KMS-11 (cell line): ENCODE measurements around the gene ARHGAP22.

ENCODE experiments used
- H2AFZ ChIP-seq: fragments of 200-600 bp; sonication (generic); 2 replicates; pipeline ENCODE4 v1.6.1; 2016; ENCODE audit warnings: antibody characterized with exemption, mixed run types, low read depth
- H3K27ac ChIP-seq: fragments of 200-600 bp; sonication (generic); 2 replicates; pipeline ENCODE4 v1.6.1; 2016; ENCODE audit warnings: mild to moderate bottlenecking, mixed run types
- H3K27me3 ChIP-seq: fragments of 200-600 bp; sonication (generic); 2 replicates; pipeline ENCODE4 v1.6.1; 2017; ENCODE audit warnings: mild to moderate bottlenecking, low read depth, mixed run types, moderate library complexity; ENCODE audit not compliant: insufficient read depth
- H3K36me3 ChIP-seq: fragments of 200-600 bp; sonication (generic); 2 replicates; pipeline ENCODE4 v1.6.1; 2017; ENCODE audit warnings: mild to moderate bottlenecking, mixed run types; ENCODE audit not compliant: insufficient read depth
- H3K4me1 ChIP-seq: fragments of 200-600 bp; sonication (generic); 2 replicates; pipeline ENCODE4 v1.6.1; 2016; ENCODE audit warnings: mild to moderate bottlenecking, low read depth, mixed run types; ENCODE audit not compliant: poor library complexity, severe bottlenecking
- H3K4me2 ChIP-seq: fragments of 200-600 bp; sonication (generic); 2 replicates; pipeline ENCODE4 v1.7.0; 2016; ENCODE audit warnings: mild to moderate bottlenecking, mixed run types
- H3K4me3 ChIP-seq: fragments of 200-600 bp; sonication (generic); IDR thresholded peaks from 2 replicates; pipeline ENCODE4 v1.6.1; 2017; ENCODE audit warnings: low read depth, low read length, mixed read lengths; ENCODE audit not compliant: insufficient read depth
- H3K79me2 ChIP-seq: fragments of 200-600 bp; sonication (generic); 2 replicates; pipeline ENCODE4 v1.6.1; 2016; ENCODE audit warnings: low read depth, mixed run types; ENCODE audit not compliant: insufficient read depth
- H3K9ac ChIP-seq: fragments of 200-600 bp; sonication (generic); 2 replicates; pipeline ENCODE4 v1.6.1; 2016; ENCODE audit warnings: mild to moderate bottlenecking, mixed run types
- H4K20me1 ChIP-seq: fragments of 200-600 bp; sonication (generic); 2 replicates; pipeline ENCODE4 v1.6.1; 2016; ENCODE audit warnings: mild to moderate bottlenecking, mixed run types; ENCODE audit not compliant: insufficient read depth
- TF ChIP-seq, protein P1 (sequence below): fragments of 200-600 bp; sonication (generic); conservative IDR thresholded peaks from 2 replicates; pipeline ENCODE4 v1.6.1; 2017; ENCODE audit warnings: low read depth, mild to moderate bottlenecking, antibody characterized with exemption, low read length, moderate library complexity, mixed read lengths

Gene ARHGAP22

DNA sequence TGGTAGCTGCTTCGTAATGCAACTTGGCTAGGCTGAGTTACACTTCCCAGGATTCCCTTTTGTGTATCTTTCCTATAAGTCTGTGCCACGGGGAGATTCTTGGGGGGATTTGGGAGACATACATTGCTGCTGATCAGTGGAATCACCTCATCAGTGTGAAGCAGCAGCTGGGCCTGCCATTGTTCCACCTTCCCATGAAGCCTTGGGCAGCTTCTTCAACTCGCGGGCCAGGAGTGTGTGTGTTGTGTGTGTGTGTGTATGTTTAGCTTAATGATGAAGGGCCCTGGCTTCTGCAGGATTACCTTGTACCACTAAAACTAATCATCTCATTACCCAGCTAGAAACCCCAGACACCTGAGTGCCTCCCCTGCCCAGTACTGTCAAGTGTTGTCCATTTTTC is 33.3 kb upstream of the ARHGAP22 start:
- TF ChIP-seq, protein P1, sequence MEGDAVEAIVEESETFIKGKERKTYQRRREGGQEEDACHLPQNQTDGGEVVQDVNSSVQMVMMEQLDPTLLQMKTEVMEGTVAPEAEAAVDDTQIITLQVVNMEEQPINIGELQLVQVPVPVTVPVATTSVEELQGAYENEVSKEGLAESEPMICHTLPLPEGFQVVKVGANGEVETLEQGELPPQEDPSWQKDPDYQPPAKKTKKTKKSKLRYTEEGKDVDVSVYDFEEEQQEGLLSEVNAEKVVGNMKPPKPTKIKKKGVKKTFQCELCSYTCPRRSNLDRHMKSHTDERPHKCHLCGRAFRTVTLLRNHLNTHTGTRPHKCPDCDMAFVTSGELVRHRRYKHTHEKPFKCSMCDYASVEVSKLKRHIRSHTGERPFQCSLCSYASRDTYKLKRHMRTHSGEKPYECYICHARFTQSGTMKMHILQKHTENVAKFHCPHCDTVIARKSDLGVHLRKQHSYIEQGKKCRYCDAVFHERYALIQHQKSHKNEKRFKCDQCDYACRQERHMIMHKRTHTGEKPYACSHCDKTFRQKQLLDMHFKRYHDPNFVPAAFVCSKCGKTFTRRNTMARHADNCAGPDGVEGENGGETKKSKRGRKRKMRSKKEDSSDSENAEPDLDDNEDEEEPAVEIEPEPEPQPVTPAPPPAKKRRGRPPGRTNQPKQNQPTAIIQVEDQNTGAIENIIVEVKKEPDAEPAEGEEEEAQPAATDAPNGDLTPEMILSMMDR = no peak
- no peak overlapping the region for H3K4me2 ChIP-seq
- no peaks in the 10 kb centered on the region for H4K20me1 ChIP-seq
- no peak overlapping the region for H3K9ac ChIP-seq
- H3K4me1 ChIP-seq = peaks cover 31% of the 10 kb centered on the region
- H3K36me3 ChIP-seq = no peaks in the 10 kb centered on the region
- no peaks in the 10 kb centered on the region for H3K27me3 ChIP-seq
- H3K79me2 ChIP-seq = no peaks in the 10 kb centered on the region
- no peak overlapping the region for H3K27ac ChIP-seq
- no peak overlapping the region for H3K4me3 ChIP-seq
- no peak overlapping the region for H2AFZ ChIP-seq

DNA sequence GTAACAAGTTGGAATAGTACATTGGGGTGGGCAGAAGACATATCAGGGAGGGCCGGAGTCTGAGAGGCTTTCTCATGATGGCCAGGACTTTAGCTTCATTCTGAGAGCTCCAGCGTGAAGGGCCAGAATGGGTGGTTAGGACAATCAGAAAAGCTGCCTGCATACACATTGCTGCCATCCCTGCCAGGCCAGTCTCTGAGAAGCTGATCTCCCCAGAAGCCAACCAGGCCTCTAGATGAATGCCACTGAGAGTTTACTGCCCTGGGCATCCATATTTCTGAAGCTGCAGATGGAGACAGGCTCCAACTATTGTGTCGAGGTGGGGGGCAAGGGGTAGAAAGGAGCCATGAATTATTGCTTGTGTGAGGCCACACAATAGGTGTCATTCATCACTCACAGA is 32.0 kb upstream of the ARHGAP22 start:
- H3K4me2 ChIP-seq = no peak overlapping the region

DNA sequence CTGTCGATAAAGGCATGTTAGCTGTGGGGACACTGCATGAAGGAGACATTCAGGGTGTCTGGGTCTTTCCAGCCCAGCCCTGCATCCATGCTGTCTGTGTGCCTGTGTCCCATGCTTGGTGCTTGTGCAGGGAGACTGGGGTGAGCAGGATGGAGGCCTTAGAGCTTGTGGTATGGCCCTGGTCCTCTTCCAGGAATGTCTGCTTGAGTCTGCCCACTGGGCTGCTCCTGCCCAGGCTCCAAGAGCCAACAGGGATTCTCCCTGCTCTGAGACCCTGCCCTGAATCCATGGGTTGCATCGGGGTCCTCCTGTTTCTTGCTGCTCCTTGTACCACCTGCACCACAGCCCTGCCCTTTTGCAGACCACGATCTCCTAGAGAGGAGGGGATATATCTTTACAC is 31.4 kb upstream of the ARHGAP22 start:
- H3K4me1 ChIP-seq = peaks cover 47% of the 10 kb centered on the region
- H3K4me2 ChIP-seq = no peak overlapping the region

More for the DNA sequence above, 32.0 kb upstream of the ARHGAP22 start:
- Histone ChIP-seq H3K4me1 (peaks cover 43% of the 10 kb centered on the region), H3K27me3 (no peaks in the 10 kb centered on the region), H3K9ac (no peak overlapping the region), H3K4me3 (no peak overlapping the region), H4K20me1 (no peaks in the 10 kb centered on the region), H3K36me3 (no peaks in the 10 kb centered on the region), H3K79me2 (no peaks in the 10 kb centered on the region), H2AFZ (no peak overlapping the region), H3K27ac (no peak overlapping the region)
- TF ChIP-seq, protein P1 = no peak

DNA sequence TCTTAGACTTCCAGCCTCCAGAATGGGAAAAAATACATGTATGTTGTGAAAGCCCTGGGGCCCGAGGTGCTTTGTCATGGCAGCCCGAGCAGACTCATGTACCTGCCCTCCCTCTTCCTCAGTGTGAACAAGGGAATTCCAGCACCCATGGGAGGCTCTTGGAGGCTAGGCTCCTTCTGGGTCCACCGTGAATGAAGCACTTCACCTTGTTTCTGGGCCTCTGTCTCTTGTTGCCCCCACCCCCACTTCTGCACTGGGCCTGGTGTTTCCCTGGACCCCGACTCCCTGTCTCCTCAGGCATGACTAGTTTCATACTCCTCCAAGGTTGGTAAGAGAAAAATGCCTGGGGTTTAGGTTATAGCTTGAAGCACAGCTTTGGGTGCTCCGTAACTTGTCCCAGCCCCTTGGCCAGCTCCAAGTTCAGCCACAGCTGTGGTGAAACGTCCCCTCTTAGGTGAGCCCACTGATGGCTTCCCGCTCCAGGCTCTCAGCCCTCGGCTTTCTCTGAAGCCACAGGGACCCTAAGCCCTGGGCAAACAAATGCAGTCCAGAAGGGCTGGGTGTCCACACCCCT is 30.2 kb upstream of the ARHGAP22 start:
- Histone ChIP-seq H4K20me1 (no peaks in the 10 kb centered on the region), H3K36me3 (no peaks in the 10 kb centered on the region), H3K79me2 (no peaks in the 10 kb centered on the region), H2AFZ (peak overlapping the region; percentile 43; the same call in 1 of the 2 replicates), H3K4me1 (peaks cover 47% of the 10 kb centered on the region), H3K27me3 (no peaks in the 10 kb centered on the region), H3K4me2 (peak overlapping the region; percentile 69), H3K4me3 (no peak overlapping the region), H3K9ac (no peak overlapping the region; the same call in 1 of the 2 replicates), H3K27ac (peak overlapping the region; percentile 69)
- TF ChIP-seq, protein P1 = no peak

More for the DNA sequence above, 31.4 kb upstream of the ARHGAP22 start:
- no peaks in the 10 kb centered on the region for H3K79me2 ChIP-seq
- no peaks in the 10 kb centered on the region for H4K20me1 ChIP-seq
- no peaks in the 10 kb centered on the region for H3K36me3 ChIP-seq
- no peak overlapping the region for H2AFZ ChIP-seq
- H3K27me3 ChIP-seq = no peaks in the 10 kb centered on the region
- no peak overlapping the region for H3K27ac ChIP-seq
- no peak overlapping the region for H3K4me3 ChIP-seq
- no peak overlapping the region for H3K9ac ChIP-seq
- TF ChIP-seq, protein P1 = no peak
